Effector memory CD8-positive, alpha-beta T cell (primary cell): ENCODE measurements around the gene RNU1-2.
"Not testable (repeated sequence)": the region's sequence is repeated elsewhere in the genome, so short reads cannot be mapped to it uniquely, and the experiment has no call there.

ENCODE experiments used
- ATAC-seq: fragments of 150-1000 bp; cut with Tn5 transposase; replicated peaks from 2 replicates; pipeline ENCODE4 v1.10.0; 2021; ENCODE audit warnings: mild to moderate bottlenecking, moderate library complexity
- DNase-seq, 3 experiments: peaks; one replicate each; pipeline ENCODE4 v3.0.0; 2021
- H3K27ac Mint-ChIP-seq, 2 donors: one replicate each; pipeline ENCODE4 v1.8.0; 2022; ENCODE audit warnings: mild to moderate bottlenecking in 2 of 2, mixed read lengths in 2 of 2, moderate library complexity in 2 of 2
- H3K27me3 Mint-ChIP-seq, 2 donors: one replicate each; pipeline ENCODE4 v1.8.0; 2022; ENCODE audit warnings: mixed read lengths in 2 of 2
- H3K36me3 Mint-ChIP-seq: one replicate; pipeline ENCODE4 v1.8.0; 2022; ENCODE audit warnings: mild to moderate bottlenecking, moderate library complexity, mixed read lengths; ENCODE audit not compliant: insufficient read depth
- H3K4me1 Mint-ChIP-seq, 2 donors: one replicate each; pipeline ENCODE4 v1.8.0; 2022; ENCODE audit warnings: low read depth in 2 of 2, mixed read lengths in 2 of 2
- H3K4me3 Mint-ChIP-seq, 2 donors: one replicate each; pipeline ENCODE4 v1.8.0; 2022; ENCODE audit warnings: mild to moderate bottlenecking in 2 of 2, mixed read lengths in 2 of 2, moderate library complexity in 2 of 2
- H3K9me3 Mint-ChIP-seq, 2 donors: one replicate each; pipeline ENCODE4 v1.8.0; 2022; ENCODE audit warnings: mixed read lengths in 2 of 2
- total RNA-seq, 9 experiments: gene quantifications; one replicate each; lab custom pipeline; 2026; lab: John Stamatoyannopoulos, UW

RNU1-2 gene
- total RNA-seq, result 0 to 9.4 (median 4.5) reads per million in 9 experiments

GRCh38 chr1:16895598-16896315, at the start of gene RNU1-2:
TSS of gene RNU1-2 (plus strand) at chr1:16895980.
- not testable (repeated sequence) for H3K9me3 Mint-ChIP-seq
- H3K27ac Mint-ChIP-seq, result peak within 1 kb of the TSS; percentile 99 to 100

GRCh38 chr1:16856201-16856600, 39.6 kb upstream of the RNU1-2 start:
- not testable (repeated sequence) for DNase-seq, H3K4me3 Mint-ChIP-seq, H3K36me3 Mint-ChIP-seq, H3K4me1 Mint-ChIP-seq, H3K27me3 Mint-ChIP-seq, H3K9me3 Mint-ChIP-seq, H3K27ac Mint-ChIP-seq, ATAC-seq

More at GRCh38 chr1:16895598-16896315, at the start of gene RNU1-2:
- H3K4me1 Mint-ChIP-seq, result peaks cover 12 to 27% of the 10 kb centered on the region in 2 donors
- peak within 1 kb of the TSS; percentile 79 to 83 for H3K4me3 Mint-ChIP-seq
- H3K36me3 Mint-ChIP-seq, result peaks cover 47% of the 10 kb centered on the region
- peak; percentile 99 for ATAC-seq
- DNase-seq, result peak; percentile 82 to 86 (median 85)
- peaks cover 0 to 26% of the 10 kb centered on the region in 2 donors for H3K27me3 Mint-ChIP-seq

GRCh38 chr1:16859167-16860041, 36.4 kb upstream of the RNU1-2 start:
- H3K9me3 Mint-ChIP-seq, H3K36me3 Mint-ChIP-seq, H3K27ac Mint-ChIP-seq, H3K4me1 Mint-ChIP-seq, DNase-seq, H3K27me3 Mint-ChIP-seq, ATAC-seq, H3K4me3 Mint-ChIP-seq: not testable (repeated sequence)

GRCh38 chr1:16860048-16860447, 35.7 kb upstream of the RNU1-2 start:
- DNase-seq, H3K4me1 Mint-ChIP-seq, H3K27ac Mint-ChIP-seq, ATAC-seq, H3K36me3 Mint-ChIP-seq, H3K4me3 Mint-ChIP-seq, H3K27me3 Mint-ChIP-seq, H3K9me3 Mint-ChIP-seq: not testable (repeated sequence)

GRCh38 chr1:16861832-16862245, 33.9 kb upstream of the RNU1-2 start:
- not testable (repeated sequence) for H3K36me3 Mint-ChIP-seq, H3K27me3 Mint-ChIP-seq, ATAC-seq, H3K4me1 Mint-ChIP-seq, DNase-seq, H3K9me3 Mint-ChIP-seq, H3K4me3 Mint-ChIP-seq, H3K27ac Mint-ChIP-seq

- DNase-seq, H3K4me1 Mint-ChIP-seq, H3K27ac Mint-ChIP-seq, H3K36me3 Mint-ChIP-seq, H3K4me3 Mint-ChIP-seq, H3K9me3 Mint-ChIP-seq, H3K27me3 Mint-ChIP-seq, ATAC-seq: not testable (repeated sequence)
Measured at GRCh38 chr1:16862415-16862814, 33.4 kb upstream of the RNU1-2 start.

GRCh38 chr1:16863024-16863423, 32.8 kb upstream of the RNU1-2 start:
- not testable (repeated sequence) for DNase-seq, H3K36me3 Mint-ChIP-seq, H3K27ac Mint-ChIP-seq, H3K27me3 Mint-ChIP-seq, H3K4me1 Mint-ChIP-seq, H3K9me3 Mint-ChIP-seq
- ATAC-seq, result peak; percentile 80
- peak overlapping the region in 1 of 2 donors; percentile 9 for H3K4me3 Mint-ChIP-seq

- not testable (repeated sequence) for H3K4me3 Mint-ChIP-seq, ATAC-seq, H3K27ac Mint-ChIP-seq, H3K36me3 Mint-ChIP-seq, DNase-seq, H3K9me3 Mint-ChIP-seq, H3K4me1 Mint-ChIP-seq
- peaks cover 12 to 25% of the 10 kb centered on the region in 2 donors for H3K27me3 Mint-ChIP-seq
Measured at GRCh38 chr1:16866926-16867707, 28.7 kb upstream of the RNU1-2 start.

GRCh38 chr1:16868787-16869186, 27.0 kb upstream of the RNU1-2 start:
- H3K27me3 Mint-ChIP-seq, result peaks cover 12 to 41% of the 10 kb centered on the region in 2 donors
- not testable (repeated sequence) for H3K9me3 Mint-ChIP-seq, DNase-seq, H3K4me3 Mint-ChIP-seq, H3K27ac Mint-ChIP-seq, ATAC-seq
- peaks cover 5 to 14% of the 10 kb centered on the region in 2 donors for H3K4me1 Mint-ChIP-seq
- peaks cover 19% of the 10 kb centered on the region for H3K36me3 Mint-ChIP-seq

- not testable (repeated sequence) for DNase-seq, H3K9me3 Mint-ChIP-seq, H3K27ac Mint-ChIP-seq, ATAC-seq, H3K4me3 Mint-ChIP-seq
- Mint-ChIP-seq H3K4me1 (peaks cover 7 to 15% of the 10 kb centered on the region in 2 donors), H3K27me3 (peaks cover 12 to 42% of the 10 kb centered on the region in 2 donors), H3K36me3 (peaks cover 19% of the 10 kb centered on the region)
Measured at GRCh38 chr1:16869996-16870395, 25.8 kb upstream of the RNU1-2 start.

- H3K4me1 Mint-ChIP-seq, result peaks cover 7 to 18% of the 10 kb centered on the region in 2 donors
- H3K27me3 Mint-ChIP-seq, result peaks cover 22 to 53% of the 10 kb centered on the region in 2 donors
- not testable (repeated sequence) for DNase-seq, ATAC-seq, H3K9me3 Mint-ChIP-seq
- H3K4me3 Mint-ChIP-seq, result peak overlapping the region in 1 of 2 donors; percentile 4
- H3K27ac Mint-ChIP-seq, result peak overlapping the region in 1 of 2 donors; percentile 62
- H3K36me3 Mint-ChIP-seq, result peaks cover 19% of the 10 kb centered on the region
Measured at GRCh38 chr1:16871171-16871570, 24.6 kb upstream of the RNU1-2 start.

- peak; percentile 69 for ATAC-seq
- H3K4me3 Mint-ChIP-seq, result peak overlapping the region; percentile 73 to 84
- peaks cover 26 to 66% of the 10 kb centered on the region in 2 donors for H3K27me3 Mint-ChIP-seq
- H3K4me1 Mint-ChIP-seq, result peaks cover 7 to 18% of the 10 kb centered on the region in 2 donors
- H3K9me3 Mint-ChIP-seq, DNase-seq: not testable (repeated sequence)
- peaks cover 19% of the 10 kb centered on the region for H3K36me3 Mint-ChIP-seq
- peak overlapping the region in 1 of 2 donors; percentile 88 for H3K27ac Mint-ChIP-seq
Measured at GRCh38 chr1:16872152-16873075, 23.4 kb upstream of the RNU1-2 start.
